ENCODE data around the gene HNRNPD. TPM values are rescaled to one million over a fixed set of nuclear protein-coding genes. Genes with fewer than 3 reads are reported as not detected.

HNRNPD gene
- total and polyA plus RNA-seq, 4 experiments from 2014 or later: 158 to 268 (median 241) TPM

GRCh38 chr4:82363896-82364487 is 9.8 kb downstream of the HNRNPD start:
- no peak overlapping the region for H3K4me3 ChIP-seq (ENCODE audit: low read length in 2 of 2)
- no peaks in the 10 kb centered on the region for H3K9me3 Mint-ChIP-seq
- no peaks in the 10 kb centered on the region for H3K36me3 ChIP-seq (ENCODE audit: insufficient read depth, low read length)
- DNase-seq: no peak
- peak overlapping the region in 5 of 8 donors; percentile 49 to 79 (median 67) for H3K4me3 Mint-ChIP-seq
- no peaks in the 10 kb centered on the region for H3K9me3 ChIP-seq (ENCODE audit: control insufficient read depth in 1 of 2, low read length in 2 of 2)
- H3K4me1 Mint-ChIP-seq: peaks cover 64 to 95% (median 76%) of the 10 kb centered on the region in 4 donors
- intact Hi-C loops (cut with micrococcal nuclease): loop anchor here (5.0 kb wide), 2 partner anchors 242 to 522 kb away; no protein-coding TSS in a partner anchor
- CTCF ChIA-PET (ENCODE audit: partially characterized antibody): no interaction called here
- peak overlapping the region; percentile 42 to 85 (median 74) for H3K27ac Mint-ChIP-seq
- peaks cover 18 to 64% of the 10 kb centered on the region in 2 donors for H3K36me3 Mint-ChIP-seq
- POLR2A ChIA-PET (ENCODE audit: partially characterized antibody): interaction anchor here (1.3 kb wide), 1 partner anchor 65 kb away, joined by 3 read pairs; no protein-coding TSS in a partner anchor
- no peaks in the 10 kb centered on the region for H3K27me3 ChIP-seq (ENCODE audit: insufficient read depth, low read length)
- no peak overlapping the region for H3K27ac ChIP-seq (ENCODE audit: low read depth, low read length)
- peaks cover 98% of the 10 kb centered on the region for H3K4me1 ChIP-seq (ENCODE audit: insufficient read depth, low read length)
- H3K27me3 Mint-ChIP-seq: no peaks in the 10 kb centered on the region

GRCh38 chr4:82362565-82362964 is 11.2 kb downstream of the HNRNPD start:
- ChIA-PET CTCF (ENCODE audit: partially characterized antibody) (interaction anchor here (2.3 to 3.5 kb wide), 3 partner anchors 8 to 90 kb away, joined by 6 to 24 read pairs (median 18); no protein-coding TSS in a partner anchor), POLR2A (ENCODE audit: partially characterized antibody) (interaction anchor here (0.9 to 3.4 kb wide), 5 partner anchors 10 to 67 kb away, joined by 3 to 21 read pairs (median 4); partner anchors contain the start of gene HNRNPD)
- H3K4me3 ChIP-seq (ENCODE audit: low read length in 2 of 2): no peak overlapping the region
- H3K9me3 Mint-ChIP-seq: no peaks in the 10 kb centered on the region
- intact Hi-C loops (cut with micrococcal nuclease): loop anchor here (5.0 kb wide), 2 partner anchors 240 to 520 kb away; no protein-coding TSS in a partner anchor
- H3K4me1 Mint-ChIP-seq: peaks cover 65 to 94% (median 76%) of the 10 kb centered on the region in 4 donors
- no peak for DNase-seq
- no peak overlapping the region for H3K27ac ChIP-seq (ENCODE audit: low read depth, low read length)
- peaks cover 98% of the 10 kb centered on the region for H3K4me1 ChIP-seq (ENCODE audit: insufficient read depth, low read length)
- H3K36me3 ChIP-seq (ENCODE audit: insufficient read depth, low read length): peaks cover 9% of the 10 kb centered on the region
- H3K4me3 Mint-ChIP-seq: peak overlapping the region in 7 of 8 donors; percentile 2 to 77 (median 57)
- no peaks in the 10 kb centered on the region for H3K9me3 ChIP-seq (ENCODE audit: control insufficient read depth in 1 of 2, low read length in 2 of 2)
- peaks cover 18 to 61% of the 10 kb centered on the region in 2 donors for H3K36me3 Mint-ChIP-seq
- H3K27me3 ChIP-seq (ENCODE audit: insufficient read depth, low read length): no peaks in the 10 kb centered on the region
- no peaks in the 10 kb centered on the region for H3K27me3 Mint-ChIP-seq
- peak overlapping the region; percentile 25 to 84 (median 59) for H3K27ac Mint-ChIP-seq

GRCh38 chr4:82360298-82361177 is 13.3 kb downstream of the HNRNPD start:
- CTCF ChIA-PET (ENCODE audit: partially characterized antibody): interaction anchor here (0.5 to 3.5 kb wide), 23 partner anchors 10 to 1012 kb away, joined by 3 to 24 read pairs (median 4); partner anchors contain the start of gene HNRNPDL
- no peaks in the 10 kb centered on the region for H3K9me3 ChIP-seq (ENCODE audit: control insufficient read depth in 1 of 2, low read length in 2 of 2)
- no peaks in the 10 kb centered on the region for H3K9me3 Mint-ChIP-seq
- peak overlapping the region; percentile 30 to 88 (median 62) for H3K27ac Mint-ChIP-seq
- H3K36me3 ChIP-seq (ENCODE audit: insufficient read depth, low read length): peaks cover 29% of the 10 kb centered on the region
- intact Hi-C loops (cut with micrococcal nuclease): loop anchor here (1.0 to 5.0 kb wide), 4 partner anchors 11 to 954 kb away; no protein-coding TSS in a partner anchor
- no peak overlapping the region for H3K4me3 ChIP-seq (ENCODE audit: low read length in 2 of 2)
- peaks cover 98% of the 10 kb centered on the region for H3K4me1 ChIP-seq (ENCODE audit: insufficient read depth, low read length)
- DNase-seq: peak in 4 of 5 donors; percentile 39 to 42 (median 40)
- peaks cover 59 to 94% (median 77%) of the 10 kb centered on the region in 4 donors for H3K4me1 Mint-ChIP-seq
- peak overlapping the region in 5 of 8 donors; percentile 3 to 54 (median 17) for H3K4me3 Mint-ChIP-seq
- peaks cover 32 to 66% of the 10 kb centered on the region in 2 donors for H3K36me3 Mint-ChIP-seq
- H3K27ac ChIP-seq (ENCODE audit: low read depth, low read length): peak overlapping the region; percentile 22
- H3K27me3 Mint-ChIP-seq: no peaks in the 10 kb centered on the region
- H3K27me3 ChIP-seq (ENCODE audit: insufficient read depth, low read length): no peaks in the 10 kb centered on the region
- POLR2A ChIA-PET (ENCODE audit: partially characterized antibody): interaction anchor here (1.0 to 3.4 kb wide), 7 partner anchors 11 to 76 kb away, joined by 3 to 21 read pairs (median 4); partner anchors contain the start of gene HNRNPD

GRCh38 chr4:82358847-82359246 is 14.9 kb downstream of the HNRNPD start:
- peaks cover 43% of the 10 kb centered on the region for H3K36me3 ChIP-seq (ENCODE audit: insufficient read depth, low read length)
- POLR2A ChIA-PET (ENCODE audit: partially characterized antibody): interaction anchor here (2.3 kb wide), 1 partner anchor 74 kb away, joined by 10 read pairs; no protein-coding TSS in a partner anchor
- Mint-ChIP-seq H3K36me3 (peaks cover 38 to 66% of the 10 kb centered on the region in 2 donors), H3K27me3 (no peaks in the 10 kb centered on the region), H3K9me3 (no peaks in the 10 kb centered on the region), H3K27ac (peak overlapping the region in 6 of 7 donors; percentile 5 to 88 (median 58)), H3K4me3 (peak overlapping the region in 3 of 8 donors; percentile 1 to 32 (median 5)), H3K4me1 (peaks cover 50 to 86% (median 69%) of the 10 kb centered on the region in 4 donors)
- DNase-seq: no peak
- H3K27ac ChIP-seq (ENCODE audit: low read depth, low read length): no peak overlapping the region
- CTCF ChIA-PET (ENCODE audit: partially characterized antibody): interaction anchor here (0.6 to 3.5 kb wide), 4 partner anchors 12 to 70 kb away, joined by 3 to 24 read pairs (median 13); partner anchors contain the start of gene HNRNPDL
- intact Hi-C loops (cut with micrococcal nuclease): no loop called here
- peaks cover 89% of the 10 kb centered on the region for H3K4me1 ChIP-seq (ENCODE audit: insufficient read depth, low read length)
- H3K9me3 ChIP-seq (ENCODE audit: control insufficient read depth in 1 of 2, low read length in 2 of 2): no peaks in the 10 kb centered on the region
- no peaks in the 10 kb centered on the region for H3K27me3 ChIP-seq (ENCODE audit: insufficient read depth, low read length)
- H3K4me3 ChIP-seq (ENCODE audit: low read length in 2 of 2): no peak overlapping the region

GRCh38 chr4:82357640-82358039 is 16.2 kb downstream of the HNRNPD start:
- Histone ChIP-seq H3K36me3 (ENCODE audit: insufficient read depth, low read length) (peaks cover 53% of the 10 kb centered on the region), H3K4me1 (ENCODE audit: insufficient read depth, low read length) (peaks cover 89% of the 10 kb centered on the region), H3K27ac (ENCODE audit: low read depth, low read length) (no peak overlapping the region), H3K9me3 (ENCODE audit: control insufficient read depth in 1 of 2, low read length in 2 of 2) (no peaks in the 10 kb centered on the region), H3K4me3 (ENCODE audit: low read length in 2 of 2) (no peak overlapping the region), H3K27me3 (ENCODE audit: insufficient read depth, low read length) (no peaks in the 10 kb centered on the region)
- H3K27me3 Mint-ChIP-seq: no peaks in the 10 kb centered on the region
- no peak for DNase-seq
- intact Hi-C loops (cut with micrococcal nuclease): no loop called here
- H3K4me1 Mint-ChIP-seq: peaks cover 51 to 86% (median 67%) of the 10 kb centered on the region in 4 donors
- POLR2A ChIA-PET (ENCODE audit: partially characterized antibody): interaction anchor here (1.7 to 2.7 kb wide), 2 partner anchors 15 to 72 kb away, joined by 7 to 10 read pairs; partner anchors contain the start of gene HNRNPDL
- CTCF ChIA-PET (ENCODE audit: partially characterized antibody): no interaction called here
- peak overlapping the region in 5 of 7 donors; percentile 62 to 86 (median 81) for H3K27ac Mint-ChIP-seq
- peaks cover 48 to 73% of the 10 kb centered on the region in 2 donors for H3K36me3 Mint-ChIP-seq
- H3K4me3 Mint-ChIP-seq: peak overlapping the region in 5 of 8 donors; percentile 5 to 58 (median 26)
- H3K9me3 Mint-ChIP-seq: no peaks in the 10 kb centered on the region

GRCh38 chr4:82354788-82355187 is 19.0 kb downstream of the HNRNPD start:
- H3K27me3 Mint-ChIP-seq: no peaks in the 10 kb centered on the region
- Histone ChIP-seq H3K4me1 (ENCODE audit: insufficient read depth, low read length) (peaks cover 61% of the 10 kb centered on the region), H3K9me3 (ENCODE audit: control insufficient read depth in 1 of 2, low read length in 2 of 2) (no peaks in the 10 kb centered on the region), H3K27ac (ENCODE audit: low read depth, low read length) (no peak overlapping the region), H3K4me3 (ENCODE audit: low read length in 2 of 2) (no peak overlapping the region), H3K27me3 (ENCODE audit: insufficient read depth, low read length) (no peaks in the 10 kb centered on the region), H3K36me3 (ENCODE audit: insufficient read depth, low read length) (peaks cover 63% of the 10 kb centered on the region)
- no peak overlapping the region for H3K27ac Mint-ChIP-seq
- H3K9me3 Mint-ChIP-seq: no peaks in the 10 kb centered on the region
- H3K4me3 Mint-ChIP-seq: no peak overlapping the region
- intact Hi-C loops (cut with micrococcal nuclease): no loop called here
- ChIA-PET POLR2A (ENCODE audit: partially characterized antibody) (interaction anchor here (1.1 to 1.9 kb wide), 6 partner anchors 11 to 75 kb away, joined by 3 to 8 read pairs (median 6); partner anchors contain the start of genes HNRNPD and HNRNPDL), CTCF (ENCODE audit: partially characterized antibody) (interaction anchor here (0.6 to 1.4 kb wide), 5 partner anchors 11 to 74 kb away, joined by 3 to 4 read pairs (median 3); no protein-coding TSS in a partner anchor)
- H3K4me1 Mint-ChIP-seq: peaks cover 39 to 71% (median 56%) of the 10 kb centered on the region in 4 donors
- H3K36me3 Mint-ChIP-seq: peaks cover 52 to 80% of the 10 kb centered on the region in 2 donors
- no peak for DNase-seq
